Measurements from ENCODE around the gene ZNF483. TPM values are rescaled to one million over a fixed set of nuclear protein-coding genes. Genes with fewer than 3 reads are reported as not detected.
A peak's percentile ranks its signal among the peaks of the same experiment; 100 is the strongest.

Gene ZNF483
- total and polyA plus RNA-seq, 9 of the 15 experiments (the other 6 are each of a cell fraction or from before 2014, with no cell fraction given), result 0.04 to 1.0 (median 0.38) TPM

DNA sequence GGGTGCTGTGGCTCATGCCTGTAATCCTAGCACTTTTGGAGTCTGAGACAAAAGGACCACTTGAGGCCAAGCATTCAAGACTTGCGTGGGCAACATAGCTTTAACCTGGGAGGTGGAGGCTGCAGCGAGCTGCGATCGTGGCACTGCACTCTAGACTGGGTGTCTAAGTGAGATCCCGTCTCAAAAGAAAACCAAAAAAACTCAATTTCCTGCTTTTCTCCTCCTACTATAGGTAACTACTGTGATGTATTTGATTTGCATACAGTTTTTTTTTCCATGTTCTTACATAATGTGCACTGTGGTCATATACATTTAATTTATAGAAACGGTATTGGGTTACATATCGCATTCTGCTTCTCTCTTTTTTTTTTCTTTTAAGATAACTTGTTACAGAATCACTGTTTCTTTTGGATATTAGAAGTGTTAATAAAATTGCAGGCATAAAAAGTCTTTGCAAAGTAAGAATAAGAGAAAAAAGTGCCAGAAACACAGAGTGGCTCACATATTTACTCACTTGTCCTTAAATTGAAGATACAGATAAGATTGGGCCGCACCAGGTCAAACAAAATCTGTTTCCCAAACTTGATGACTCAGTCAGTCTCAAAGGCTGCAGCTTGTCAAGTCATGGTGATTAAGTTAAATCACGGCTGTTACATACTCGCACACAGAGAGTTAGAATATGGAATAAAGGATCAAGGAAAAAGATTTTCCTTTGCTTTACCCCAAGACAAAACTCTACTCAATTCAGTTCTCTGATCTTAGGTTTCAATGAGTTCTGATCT, 76.4 kb downstream of the ZNF483 start (continued):
- TF ChIP-seq, protein P1, sequence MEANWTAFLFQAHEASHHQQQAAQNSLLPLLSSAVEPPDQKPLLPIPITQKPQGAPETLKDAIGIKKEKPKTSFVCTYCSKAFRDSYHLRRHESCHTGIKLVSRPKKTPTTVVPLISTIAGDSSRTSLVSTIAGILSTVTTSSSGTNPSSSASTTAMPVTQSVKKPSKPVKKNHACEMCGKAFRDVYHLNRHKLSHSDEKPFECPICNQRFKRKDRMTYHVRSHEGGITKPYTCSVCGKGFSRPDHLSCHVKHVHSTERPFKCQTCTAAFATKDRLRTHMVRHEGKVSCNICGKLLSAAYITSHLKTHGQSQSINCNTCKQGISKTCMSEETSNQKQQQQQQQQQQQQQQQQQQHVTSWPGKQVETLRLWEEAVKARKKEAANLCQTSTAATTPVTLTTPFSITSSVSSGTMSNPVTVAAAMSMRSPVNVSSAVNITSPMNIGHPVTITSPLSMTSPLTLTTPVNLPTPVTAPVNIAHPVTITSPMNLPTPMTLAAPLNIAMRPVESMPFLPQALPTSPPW (CRISPR knock-in tag; IDR thresholded peaks at IDR 0.05), result peak; percentile 14; the same call in 1 of the 2 replicates
- TF ChIP-seq, protein P2, sequence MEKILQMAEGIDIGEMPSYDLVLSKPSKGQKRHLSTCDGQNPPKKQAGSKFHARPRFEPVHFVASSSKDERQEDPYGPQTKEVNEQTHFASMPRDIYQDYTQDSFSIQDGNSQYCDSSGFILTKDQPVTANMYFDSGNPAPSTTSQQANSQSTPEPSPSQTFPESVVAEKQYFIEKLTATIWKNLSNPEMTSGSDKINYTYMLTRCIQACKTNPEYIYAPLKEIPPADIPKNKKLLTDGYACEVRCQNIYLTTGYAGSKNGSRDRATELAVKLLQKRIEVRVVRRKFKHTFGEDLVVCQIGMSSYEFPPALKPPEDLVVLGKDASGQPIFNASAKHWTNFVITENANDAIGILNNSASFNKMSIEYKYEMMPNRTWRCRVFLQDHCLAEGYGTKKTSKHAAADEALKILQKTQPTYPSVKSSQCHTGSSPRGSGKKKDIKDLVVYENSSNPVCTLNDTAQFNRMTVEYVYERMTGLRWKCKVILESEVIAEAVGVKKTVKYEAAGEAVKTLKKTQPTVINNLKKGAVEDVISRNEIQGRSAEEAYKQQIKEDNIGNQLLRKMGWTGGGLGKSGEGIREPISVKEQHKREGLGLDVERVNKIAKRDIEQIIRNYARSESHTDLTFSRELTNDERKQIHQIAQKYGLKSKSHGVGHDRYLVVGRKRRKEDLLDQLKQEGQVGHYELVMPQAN (IDR thresholded peaks at IDR 0.05; ENCODE audit: borderline replicate concordance), result no peak
- peak; percentile 33 to 35; a peak in 1 of 4 replicates for TF ChIP-seq TRIM24 (IDR thresholded peaks at IDR 0.05)
- TF ChIP-seq RAD21 (CRISPR knock-in tag; conservative IDR thresholded peaks at IDR 0.05 in 1 of 2, IDR thresholded peaks at IDR 0.05 in 1 of 2), result no peak
- no peak for TF ChIP-seq PTBP1 (IDR thresholded peaks at IDR 0.05; ENCODE audit: low read depth, low read length)
- TF ChIP-seq, protein P3, sequence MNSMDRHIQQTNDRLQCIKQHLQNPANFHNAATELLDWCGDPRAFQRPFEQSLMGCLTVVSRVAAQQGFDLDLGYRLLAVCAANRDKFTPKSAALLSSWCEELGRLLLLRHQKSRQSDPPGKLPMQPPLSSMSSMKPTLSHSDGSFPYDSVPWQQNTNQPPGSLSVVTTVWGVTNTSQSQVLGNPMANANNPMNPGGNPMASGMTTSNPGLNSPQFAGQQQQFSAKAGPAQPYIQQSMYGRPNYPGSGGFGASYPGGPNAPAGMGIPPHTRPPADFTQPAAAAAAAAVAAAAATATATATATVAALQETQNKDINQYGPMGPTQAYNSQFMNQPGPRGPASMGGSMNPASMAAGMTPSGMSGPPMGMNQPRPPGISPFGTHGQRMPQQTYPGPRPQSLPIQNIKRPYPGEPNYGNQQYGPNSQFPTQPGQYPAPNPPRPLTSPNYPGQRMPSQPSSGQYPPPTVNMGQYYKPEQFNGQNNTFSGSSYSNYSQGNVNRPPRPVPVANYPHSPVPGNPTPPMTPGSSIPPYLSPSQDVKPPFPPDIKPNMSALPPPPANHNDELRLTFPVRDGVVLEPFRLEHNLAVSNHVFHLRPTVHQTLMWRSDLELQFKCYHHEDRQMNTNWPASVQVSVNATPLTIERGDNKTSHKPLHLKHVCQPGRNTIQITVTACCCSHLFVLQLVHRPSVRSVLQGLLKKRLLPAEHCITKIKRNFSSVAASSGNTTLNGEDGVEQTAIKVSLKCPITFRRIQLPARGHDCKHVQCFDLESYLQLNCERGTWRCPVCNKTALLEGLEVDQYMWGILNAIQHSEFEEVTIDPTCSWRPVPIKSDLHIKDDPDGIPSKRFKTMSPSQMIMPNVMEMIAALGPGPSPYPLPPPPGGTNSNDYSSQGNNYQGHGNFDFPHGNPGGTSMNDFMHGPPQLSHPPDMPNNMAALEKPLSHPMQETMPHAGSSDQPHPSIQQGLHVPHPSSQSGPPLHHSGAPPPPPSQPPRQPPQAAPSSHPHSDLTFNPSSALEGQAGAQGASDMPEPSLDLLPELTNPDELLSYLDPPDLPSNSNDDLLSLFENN (IDR thresholded peaks at IDR 0.05; ENCODE audit: low read depth in 2 of 2, low read length in 2 of 2), result no peak
- TF ChIP-seq MAFG (tag; conservative IDR thresholded peaks at IDR 0.05), result peak; percentile 90
- TF ChIP-seq E2F3 (CRISPR knock-in tag; IDR thresholded peaks at IDR 0.05), result no peak
- 0 out of 2 replicates have a peak, but pooled peaks have one; percentile 30 for TF ChIP-seq BHLHE40 (IDR thresholded peaks at IDR 0.05; ENCODE audit: low read length)
- TF ChIP-seq TFAM (CRISPR knock-in tag; conservative IDR thresholded peaks at IDR 0.05), result no peak
- TF ChIP-seq ZNF12 (CRISPR knock-in tag; IDR thresholded peaks at IDR 0.05), result no peak
- TF ChIP-seq JUND (IDR thresholded peaks at IDR 0.05; ENCODE audit: borderline replicate concordance, low read depth, low read length), result peak; percentile 92
- TF ChIP-seq JUND (tag; IDR thresholded peaks at IDR 0.05; ENCODE audit: borderline replicate concordance, low read depth, low read length), result peak; percentile 94; the same call in 2 of the 3 replicates
- no peak for TF ChIP-seq RBM17 (IDR thresholded peaks at IDR 0.05; ENCODE audit: borderline replicate concordance, low read depth, low read length)
- no peak for TF ChIP-seq POLR2AphosphoS5 (IDR thresholded peaks at IDR 0.05; ENCODE audit: control insufficient read depth, insufficient read depth, low read depth, low read length)
- TF ChIP-seq EP300 (IDR thresholded peaks at IDR 0.05; ENCODE audit: low read length), result peak; percentile 50; the same call in 1 of the 2 replicates
- TF ChIP-seq HCFC1 (IDR thresholded peaks at IDR 0.05; ENCODE audit: low read depth, low read length), result no peak
- no peak for TF ChIP-seq HDAC6 (IDR thresholded peaks at IDR 0.05; ENCODE audit: low read depth, low read length)
- no peak for TF ChIP-seq ZNF79 (CRISPR knock-in tag; IDR thresholded peaks at IDR 0.05; ENCODE audit: low read depth)
- no peak for TF ChIP-seq PML (IDR thresholded peaks at IDR 0.05; ENCODE audit: low read length)
- TF ChIP-seq CBX1 (IDR thresholded peaks at IDR 0.05; ENCODE audit: low read depth), result no peak
- TF ChIP-seq ZFP36 (IDR thresholded peaks at IDR 0.05; ENCODE audit: low read depth, low read length, partially characterized antibody), result peak; percentile 8

All from K562 (cell line).